HCT116 (cell line): ENCODE data around the gene CARD8. TPM values are rescaled to one million over a fixed set of nuclear protein-coding genes. Genes with fewer than 3 reads are reported as not detected.

ENCODE experiments used
- ATAC-seq: fragments of 200-7000 bp; cut with Tn5 transposase; 2 replicates; pipeline ENCODE4 v1.9.1; 2020; ENCODE audit warnings: mild to moderate bottlenecking, moderate library complexity
- BruUV-seq: library from RNA; stranded (reverse); fragments of 400-500 nt; replicated peaks from 2 replicates; lab custom pipeline; 2021; lab: Mats Ljungman, UMichigan
- CTCF ChIA-PET: fragments of 300-600 bp; sonication (Branson Sonifier 250); formaldehyde crosslinking; loops from one replicate; lab custom pipeline; 2021; ENCODE audit warnings: antibody characterized with exemption; lab: Charles Lee
- POLR2A ChIA-PET: fragments of 300-600, 350-600 bp; sonication (Branson Sonifier 250); formaldehyde crosslinking; loops from one replicate; lab custom pipeline; 2021; ENCODE audit warnings: antibody characterized with exemption; lab: Charles Lee
- RAD21 ChIA-PET, 2 experiments: fragments of 300-600 bp; sonication (Branson Sonifier 250); formaldehyde crosslinking; loops; one replicate each; lab custom pipeline; 2023; ENCODE audit warnings: low total read pairs in 2 of 2; ENCODE audit not compliant: uncharacterized antibody in 2 of 2, unreplicated experiment in 2 of 2, low non-redundant PET in 1 of 2; lab: Charles Lee
- DNase-seq: peaks from one replicate; pipeline ENCODE4 v3.0.0-alpha.2; 2010; ENCODE audit warnings: low read depth, low spot score
- H2AFZ ChIP-seq: fragments of 200-600 bp; shearing (Covaris generic), sonication (generic); 2 replicates; pipeline ENCODE4 v1.6.1; 2017; ENCODE audit warnings: low read depth, mixed run types, mixed read lengths, antibody characterized with exemption, low read length; ENCODE audit not compliant: poor library complexity, severe bottlenecking
- H3K27ac ChIP-seq: 2 replicates; pipeline ENCODE4 v1.5.1; 2012; ENCODE audit warnings: low read depth, low read length
- H3K27me3 ChIP-seq: fragments of 200-600 bp; sonication (generic); 2 replicates; pipeline ENCODE4 v1.6.1; 2016; ENCODE audit warnings: mixed run types, low read length, mixed read lengths; ENCODE audit not compliant: insufficient read depth
- H3K36me3 ChIP-seq, 2 experiments: fragments of 200-500 bp in 1 of 2; fragments of 200-600 bp in 1 of 2; sonication (Bioruptor generic) in 1 of 2; sonication (generic) in 1 of 2; 2 replicates each; pipeline versions ENCODE4 v1.5.1 to v1.6.1; 2014 to 2016; ENCODE audit warnings: low read length in 2 of 2, inconsistent platforms in 1 of 2, mixed read lengths in 1 of 2, mixed run types in 1 of 2; ENCODE audit not compliant: insufficient read depth in 2 of 2, control insufficient read depth in 1 of 2
- H3K4me1 ChIP-seq, 2 experiments: fragments of 200-600 bp in 1 of 2; sonication (generic) in 1 of 2; 2 replicates each; pipeline versions ENCODE4 v1.5.1 to v1.6.1; 2012 to 2017; ENCODE audit warnings: low read length in 2 of 2, inconsistent platforms in 1 of 2, mild to moderate bottlenecking in 1 of 2, mixed read lengths in 1 of 2, mixed run types in 1 of 2, moderate library complexity in 1 of 2; ENCODE audit not compliant: insufficient read depth in 2 of 2, control insufficient read depth in 1 of 2
- H3K4me2 ChIP-seq: fragments of 200-600 bp; sonication (generic); 2 replicates; pipeline ENCODE4 v1.6.1; 2017; ENCODE audit warnings: mixed run types, low read length, mixed read lengths
- H3K4me3 ChIP-seq, 2 experiments: fragments of 200-600 bp in 1 of 2; sonication (generic) in 1 of 2; replicated peaks in 1 of 2; 2 replicates each; pipeline ENCODE4 v1.5.1; 2011 to 2016; ENCODE audit warnings: low read length in 2 of 2, control low read depth in 1 of 2, low read depth in 1 of 2, mild to moderate bottlenecking in 1 of 2, mixed read lengths in 1 of 2, mixed run types in 1 of 2
- H3K79me2 ChIP-seq: fragments of 200-600 bp; sonication (generic); 2 replicates; pipeline ENCODE4 v1.6.1; 2017; ENCODE audit warnings: mild to moderate bottlenecking, mixed run types, low read length, moderate library complexity, mixed read lengths; ENCODE audit not compliant: insufficient read depth
- H3K9ac ChIP-seq: fragments of 200-600 bp; sonication (generic); 2 replicates; pipeline ENCODE4 v1.6.1; 2016; ENCODE audit warnings: low read length, mixed read lengths
- H3K9me2 ChIP-seq: fragments of 200-600 bp; sonication (generic), shearing (Covaris generic); 2 replicates; pipeline ENCODE4 v1.6.1; 2017; ENCODE audit warnings: mixed run types, mild to moderate bottlenecking, moderate library complexity; ENCODE audit not compliant: insufficient read depth
- H3K9me3 ChIP-seq, 2 experiments: fragments of 200-500 bp in 1 of 2; fragments of 200-600 bp in 1 of 2; sonication (Bioruptor generic) in 1 of 2; sonication (generic) in 1 of 2; 2 replicates each; pipeline ENCODE4 v1.6.1; 2014 to 2017; ENCODE audit warnings: low read length in 2 of 2, mixed read lengths in 2 of 2, inconsistent platforms in 1 of 2, low read depth in 1 of 2, mild to moderate bottlenecking in 1 of 2, mixed run types in 1 of 2, moderate library complexity in 1 of 2; ENCODE audit not compliant: control insufficient read depth in 1 of 2, insufficient read depth in 1 of 2
- H4K20me1 ChIP-seq: fragments of 200-600 bp; sonication (generic), shearing (Covaris generic); 2 replicates; pipeline ENCODE4 v1.6.1; 2017; ENCODE audit warnings: mixed run types, mild to moderate bottlenecking, moderate library complexity; ENCODE audit not compliant: insufficient read depth
- CBX3 ChIP-seq: IDR thresholded peaks from 2 replicates; pipeline ENCODE4 v1.6.1; 2012; ENCODE audit warnings: low read depth
- CEBPB ChIP-seq: IDR thresholded peaks from 2 replicates; pipeline ENCODE4 v1.6.1; 2012; ENCODE audit warnings: low read depth
- EGR1 ChIP-seq: IDR thresholded peaks from 2 replicates; pipeline ENCODE4 v1.6.1; 2012; ENCODE audit warnings: low read depth
- ELF1 ChIP-seq: IDR thresholded peaks from 2 replicates; pipeline ENCODE4 v1.6.1; 2012; ENCODE audit warnings: low read depth, borderline replicate concordance
- EZH2 ChIP-seq: fragments of 200-600 bp; sonication (generic); IDR thresholded peaks from 2 replicates; pipeline ENCODE4 v1.6.1; 2017; ENCODE audit warnings: antibody characterized with exemption, mixed run types
- JUND ChIP-seq: IDR thresholded peaks from 2 replicates; pipeline ENCODE4 v1.6.1; 2012
- POLR2A ChIP-seq: IDR thresholded peaks from 2 replicates; pipeline ENCODE4 v1.7.0; 2011; ENCODE audit warnings: borderline replicate concordance; ENCODE audit not compliant: insufficient read depth, insufficient read length; ENCODE audit errors: extremely low read depth
- POLR2AphosphoS5 ChIP-seq: IDR thresholded peaks from 2 replicates; pipeline ENCODE4 v1.6.1; 2011; ENCODE audit warnings: mild to moderate bottlenecking, low read depth, low read length, moderate library complexity
- RAD21 ChIP-seq: IDR thresholded peaks from 2 replicates; pipeline ENCODE4 v1.6.1; 2012; ENCODE audit warnings: low read depth, mild to moderate bottlenecking
- SP1 ChIP-seq: IDR thresholded peaks from 2 replicates; pipeline ENCODE4 v1.6.1; 2012; ENCODE audit warnings: low read depth
- SRF ChIP-seq: IDR thresholded peaks from 2 replicates; pipeline ENCODE4 v1.6.1; 2012; ENCODE audit warnings: low read depth
- ZNF274 ChIP-seq: fragments of 200-500 bp; sonication (Bioruptor generic); IDR thresholded peaks from 2 replicates; pipeline ENCODE4 v1.6.1; 2014; ENCODE audit warnings: mild to moderate bottlenecking, low read depth, low read length, inconsistent platforms
- intact Hi-C: fragments of 100-400 bp; cut with micrococcal nuclease; formaldehyde crosslinking; loops from 2 replicates; pipeline ENCODE4 v1.10.0; 2022
- total RNA-seq: library from RNA; stranded (reverse); gene quantifications from one replicate; pipeline ENCODE4 v1.2.1, GENCODE V29; 2021; ENCODE audit not compliant: unreplicated experiment
- TF ChIP-seq, protein P1 (sequence below): IDR thresholded peaks from 2 replicates; pipeline ENCODE4 v1.6.1; 2012; ENCODE audit warnings: low read depth
- TF ChIP-seq, protein P2 (sequence below), 3 experiments: fragments of 200-600 bp in 1 of 3; sonication (generic) in 1 of 3; IDR thresholded peaks in 2 of 3; conservative IDR thresholded peaks in 1 of 3; 2 replicates each; pipeline ENCODE4 v1.5.1; 2012 to 2017; ENCODE audit warnings: low read depth in 2 of 3, low read length in 2 of 3, antibody characterized with exemption in 1 of 3, borderline replicate concordance in 1 of 3, control low read depth in 1 of 3, mild to moderate bottlenecking in 1 of 3, mixed read lengths in 1 of 3, mixed run types in 1 of 3, moderate library complexity in 1 of 3; ENCODE audit not compliant: insufficient read depth in 1 of 3
- TF ChIP-seq, protein P3 (sequence below): IDR thresholded peaks from 2 replicates; pipeline ENCODE4 v1.6.1; 2012

The CARD8 gene
- total RNA-seq, 1 experiment from 2014 or later = 17.5 TPM

DNA sequence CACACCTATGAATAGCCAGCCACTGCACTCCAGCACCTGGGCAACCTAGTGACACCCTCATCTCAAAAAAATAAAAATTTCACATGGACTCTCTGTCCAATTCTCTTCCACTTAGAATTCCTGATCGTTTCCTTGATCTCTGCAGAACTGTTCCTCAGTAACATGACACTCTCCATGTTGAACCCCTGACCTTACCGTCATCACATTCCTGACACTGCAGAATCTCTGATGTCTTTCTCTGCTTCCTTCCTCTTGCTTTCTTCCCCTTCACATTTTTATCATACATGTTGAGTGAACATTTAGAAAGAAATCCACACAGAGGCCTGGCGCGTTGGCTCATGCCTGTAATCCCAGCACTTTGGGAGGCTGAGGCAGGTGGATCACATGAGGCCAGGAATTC, 29.2 kb upstream of the CARD8 start:
- POLR2A ChIA-PET = no interaction called here
- intact Hi-C loops = no loop called here
- no TSS peak for BruUV-seq

DNA sequence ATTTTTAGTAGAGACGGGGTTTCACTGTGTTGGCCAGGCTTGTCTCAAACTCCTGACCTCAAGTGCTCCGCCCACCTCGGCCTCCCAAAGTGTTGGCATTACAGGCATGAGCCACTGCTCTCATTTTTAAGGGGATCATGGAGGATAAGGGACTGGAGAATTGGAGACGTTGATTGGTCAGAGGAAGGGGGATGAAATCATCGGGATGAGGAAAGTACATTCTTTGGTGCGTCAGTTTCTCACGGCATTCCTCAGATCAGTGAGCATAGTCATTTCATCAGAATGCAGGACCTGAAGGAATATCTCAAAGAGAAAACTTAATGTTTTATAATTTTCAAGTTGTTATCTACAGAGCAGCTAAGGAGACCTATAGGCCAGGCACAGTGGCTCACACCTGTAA, 28.2 kb upstream of the CARD8 start:
- H3K4me1 ChIP-seq = no peaks in the 10 kb centered on the region
- peaks cover 10 to 29% of the 10 kb centered on the region in 2 experiments; a peak in 2 of 4 replicates for H3K36me3 ChIP-seq
- no peaks in the 10 kb centered on the region for H3K9me2 ChIP-seq
- H3K79me2 ChIP-seq = no peaks in the 10 kb centered on the region
- DNase-seq = no peak
- BruUV-seq = no TSS peak
- H3K4me2 ChIP-seq = no peak overlapping the region
- peaks cover 16 to 20% of the 10 kb centered on the region in 2 experiments; a peak in 3 of 4 replicates for H3K9me3 ChIP-seq
- no peak overlapping the region for H3K9ac ChIP-seq
- intact Hi-C loops = no loop called here
- CTCF ChIA-PET = no interaction called here
- RAD21 ChIA-PET = no interaction called here
- H4K20me1 ChIP-seq = no peaks in the 10 kb centered on the region
- no peak overlapping the region for H3K27ac ChIP-seq
- H3K4me3 ChIP-seq = no peak overlapping the region
- H2AFZ ChIP-seq = no peak overlapping the region
- no peak for ATAC-seq
- no peaks in the 10 kb centered on the region for H3K27me3 ChIP-seq
- POLR2A ChIA-PET = no interaction called here
- no peak for TF ChIP-seq POLR2A
- TF ChIP-seq SP1 = no peak
- TF ChIP-seq RAD21 = no peak
- no peak for TF ChIP-seq ZNF274
- TF ChIP-seq EGR1 = no peak
- TF ChIP-seq JUND = no peak
- TF ChIP-seq, protein P1, sequence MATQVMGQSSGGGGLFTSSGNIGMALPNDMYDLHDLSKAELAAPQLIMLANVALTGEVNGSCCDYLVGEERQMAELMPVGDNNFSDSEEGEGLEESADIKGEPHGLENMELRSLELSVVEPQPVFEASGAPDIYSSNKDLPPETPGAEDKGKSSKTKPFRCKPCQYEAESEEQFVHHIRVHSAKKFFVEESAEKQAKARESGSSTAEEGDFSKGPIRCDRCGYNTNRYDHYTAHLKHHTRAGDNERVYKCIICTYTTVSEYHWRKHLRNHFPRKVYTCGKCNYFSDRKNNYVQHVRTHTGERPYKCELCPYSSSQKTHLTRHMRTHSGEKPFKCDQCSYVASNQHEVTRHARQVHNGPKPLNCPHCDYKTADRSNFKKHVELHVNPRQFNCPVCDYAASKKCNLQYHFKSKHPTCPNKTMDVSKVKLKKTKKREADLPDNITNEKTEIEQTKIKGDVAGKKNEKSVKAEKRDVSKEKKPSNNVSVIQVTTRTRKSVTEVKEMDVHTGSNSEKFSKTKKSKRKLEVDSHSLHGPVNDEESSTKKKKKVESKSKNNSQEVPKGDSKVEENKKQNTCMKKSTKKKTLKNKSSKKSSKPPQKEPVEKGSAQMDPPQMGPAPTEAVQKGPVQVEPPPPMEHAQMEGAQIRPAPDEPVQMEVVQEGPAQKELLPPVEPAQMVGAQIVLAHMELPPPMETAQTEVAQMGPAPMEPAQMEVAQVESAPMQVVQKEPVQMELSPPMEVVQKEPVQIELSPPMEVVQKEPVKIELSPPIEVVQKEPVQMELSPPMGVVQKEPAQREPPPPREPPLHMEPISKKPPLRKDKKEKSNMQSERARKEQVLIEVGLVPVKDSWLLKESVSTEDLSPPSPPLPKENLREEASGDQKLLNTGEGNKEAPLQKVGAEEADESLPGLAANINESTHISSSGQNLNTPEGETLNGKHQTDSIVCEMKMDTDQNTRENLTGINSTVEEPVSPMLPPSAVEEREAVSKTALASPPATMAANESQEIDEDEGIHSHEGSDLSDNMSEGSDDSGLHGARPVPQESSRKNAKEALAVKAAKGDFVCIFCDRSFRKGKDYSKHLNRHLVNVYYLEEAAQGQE = no peak
- TF ChIP-seq EZH2 = no peak
- TF ChIP-seq CBX3 = no peak
- TF ChIP-seq SRF = no peak
- no peak for TF ChIP-seq POLR2AphosphoS5
- TF ChIP-seq, protein P2, sequence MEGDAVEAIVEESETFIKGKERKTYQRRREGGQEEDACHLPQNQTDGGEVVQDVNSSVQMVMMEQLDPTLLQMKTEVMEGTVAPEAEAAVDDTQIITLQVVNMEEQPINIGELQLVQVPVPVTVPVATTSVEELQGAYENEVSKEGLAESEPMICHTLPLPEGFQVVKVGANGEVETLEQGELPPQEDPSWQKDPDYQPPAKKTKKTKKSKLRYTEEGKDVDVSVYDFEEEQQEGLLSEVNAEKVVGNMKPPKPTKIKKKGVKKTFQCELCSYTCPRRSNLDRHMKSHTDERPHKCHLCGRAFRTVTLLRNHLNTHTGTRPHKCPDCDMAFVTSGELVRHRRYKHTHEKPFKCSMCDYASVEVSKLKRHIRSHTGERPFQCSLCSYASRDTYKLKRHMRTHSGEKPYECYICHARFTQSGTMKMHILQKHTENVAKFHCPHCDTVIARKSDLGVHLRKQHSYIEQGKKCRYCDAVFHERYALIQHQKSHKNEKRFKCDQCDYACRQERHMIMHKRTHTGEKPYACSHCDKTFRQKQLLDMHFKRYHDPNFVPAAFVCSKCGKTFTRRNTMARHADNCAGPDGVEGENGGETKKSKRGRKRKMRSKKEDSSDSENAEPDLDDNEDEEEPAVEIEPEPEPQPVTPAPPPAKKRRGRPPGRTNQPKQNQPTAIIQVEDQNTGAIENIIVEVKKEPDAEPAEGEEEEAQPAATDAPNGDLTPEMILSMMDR (IDR thresholded peaks at IDR 0.05 in 2 of 3, conservative IDR thresholded peaks at IDR 0.05 in 1 of 3; ENCODE audit: borderline replicate concordance in 1 of 3, insufficient read depth in 1 of 3, low read depth in 2 of 3, low read length in 2 of 3) = no peak
- TF ChIP-seq CEBPB = no peak
- TF ChIP-seq ELF1 = no peak

More for the DNA sequence above, 29.2 kb upstream of the CARD8 start:
- Histone ChIP-seq H4K20me1 (no peaks in the 10 kb centered on the region), H2AFZ (no peak overlapping the region), H3K4me1 (no peaks in the 10 kb centered on the region), H3K4me2 (no peak overlapping the region), H3K79me2 (no peaks in the 10 kb centered on the region), H3K27ac (no peak overlapping the region), H3K36me3 (peaks cover 10 to 29% of the 10 kb centered on the region in 2 experiments; a peak in 2 of 4 replicates), H3K27me3 (no peaks in the 10 kb centered on the region), H3K9me2 (no peaks in the 10 kb centered on the region), H3K9ac (no peak overlapping the region), H3K9me3 (peaks cover 16 to 20% of the 10 kb centered on the region in 2 experiments; a peak in 3 of 4 replicates), H3K4me3 (no peak overlapping the region)
- ChIA-PET CTCF (no interaction called here), RAD21 (no interaction called here)
- DNase-seq (no peak), ATAC-seq (no peak)
- TF ChIP-seq CEBPB (no peak), RAD21 (no peak), POLR2A (no peak), JUND (no peak), EGR1 (no peak)
- TF ChIP-seq, protein P3, sequence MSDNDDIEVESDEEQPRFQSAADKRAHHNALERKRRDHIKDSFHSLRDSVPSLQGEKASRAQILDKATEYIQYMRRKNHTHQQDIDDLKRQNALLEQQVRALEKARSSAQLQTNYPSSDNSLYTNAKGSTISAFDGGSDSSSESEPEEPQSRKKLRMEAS = no peak
